Left cardiac atrium (tissue), 4 donors: ENCODE measurements around the gene PRR7. TPM values are rescaled to one million over a fixed set of nuclear protein-coding genes. Genes with fewer than 3 reads are reported as not detected.

Experiments
- ATAC-seq, 2 donors: fragments of 200-7000 bp; cut with Tn5 transposase; one replicate each; pipeline ENCODE4 v1.9.1; 2020; ENCODE audit warnings: mild to moderate bottlenecking in 2 of 2, moderate library complexity in 2 of 2
- DNase-seq: peaks from one replicate; pipeline ENCODE4 v3.0.0-alpha.2; 2020
- intact Hi-C, 2 donors: fragments of 100-400 bp; cut with DNase I; formaldehyde crosslinking; loops; one replicate each; pipeline versions ENCODE4 v1.14.1 to v1.15.1; 2022 to 2023
- total RNA-seq, 2 donors: library from RNA; stranded (reverse); fragmentation: NEBNext Ultra II Directional; extraction: Animal tissue kit (Norgen Biotek cat#: 25700); gene quantifications; one replicate each; pipeline ENCODE4 v1.2.1, GENCODE V29; 2021
- donor health status: DM: no; HTN: yes; CAD: no.
- donor health status: DM: no; HTN: yes; CAD: no; lungs with severe emphysema.
- donor health status: DM: yes; HTN: yes; CAD: no.
- donor health status: Dilated cardiomyopathy.

The PRR7 gene
- total RNA-seq, 2 donors from 2014 or later: 0.59 to 1.6 TPM

GRCh38 chr5:177501874-177502678 is 55.5 kb downstream of the PRR7 start:
- DNase-seq: no peak
- ATAC-seq: no peak
- intact Hi-C loops: loop anchor here (1.0 to 5.0 kb wide), 2 partner anchors 112 to 115 kb away; no protein-coding TSS in a partner anchor

- no peak for DNase-seq
- ATAC-seq: no peak
- intact Hi-C loops: loop anchor here in 1 of 2 donors (5.0 kb wide), 1 partner anchor 116 kb away; no protein-coding TSS in a partner anchor
Measured at GRCh38 chr5:177502886-177503285, 56.3 kb downstream of the PRR7 start.

GRCh38 chr5:177503351-177504085 is 56.9 kb downstream of the PRR7 start:
- DNase-seq: no peak
- intact Hi-C loops: loop anchor here in 1 of 2 donors (5.0 kb wide), 1 partner anchor 116 kb away; no protein-coding TSS in a partner anchor
- ATAC-seq: no peak

- DNase-seq: no peak
- intact Hi-C loops: loop anchor here in 1 of 2 donors (5.0 kb wide), 1 partner anchor 117 kb away; no protein-coding TSS in a partner anchor
- no peak for ATAC-seq
Measured at GRCh38 chr5:177504086-177505056, 57.8 kb downstream of the PRR7 start.

GRCh38 chr5:177505075-177505474 is 58.5 kb downstream of the PRR7 start:
- intact Hi-C loops: no loop called here
- ATAC-seq (no peak), DNase-seq (no peak)

Other genes with a start within 250 kb of the PRR7 start
- gene RAB24, start 143.1 kb upstream of the PRR7 start, total RNA-seq: 10 to 100 TPM; 18.8 to 20.1 TPM
- gene PRELID1, start 143.0 kb upstream of the PRR7 start, total RNA-seq: 10 to 100 TPM; 52.6 to 64.0 TPM
- gene MXD3, start 134.9 kb upstream of the PRR7 start, total RNA-seq: 1 to 10 TPM; 2.8 to 3.4 TPM
- gene LMAN2, start 95.1 kb upstream of the PRR7 start, total RNA-seq: 10 to 100 TPM; 76.4 to 77.7 TPM
- 1 to 10 TPM; 3.7 to 4.7 TPM for gene RGS14, start 88.9 kb upstream of the PRR7 start, total RNA-seq
- not detected for gene SLC34A1, start 62.4 kb upstream of the PRR7 start, total RNA-seq
- gene PFN3, start 46.2 kb upstream of the PRR7 start, total RNA-seq: not detected
- gene F12, start 37.2 kb upstream of the PRR7 start, total RNA-seq: under 1 TPM; 0.27 to 0.39 TPM
- 10 to 100 TPM; 14.6 to 20.1 TPM for gene GRK6, start 20.1 kb upstream of the PRR7 start, total RNA-seq
- 10 to 100 TPM; 30.2 to 55.1 TPM for gene DBN1, start 26.8 kb downstream of the PRR7 start, total RNA-seq
- gene PDLIM7, start 50.8 kb downstream of the PRR7 start, total RNA-seq: 10 to 100 TPM; 50.5 to 94.5 TPM
- 1 to 10 TPM; 5.3 to 9.0 TPM for gene DOK3, start 63.0 kb downstream of the PRR7 start, total RNA-seq
- 10 to 100 TPM; 33.1 to 53.5 TPM for gene DDX41, start 70.1 kb downstream of the PRR7 start, total RNA-seq
- gene FAM193B, start 107.7 kb downstream of the PRR7 start, total RNA-seq: 10 to 100 TPM; 26.1 to 30.1 TPM
- 100 to 1,000 TPM; 101 to 131 TPM for gene TMED9, start 145.4 kb downstream of the PRR7 start, total RNA-seq
- 10 to 100 TPM; 14.5 to 20.4 TPM for gene B4GALT7, start 153.3 kb downstream of the PRR7 start, total RNA-seq